Pons (tissue), 1 donor: Measurements from ENCODE around the gene EPOP.
"Not testable (repeated sequence)": the region's sequence is repeated elsewhere in the genome, so short reads cannot be mapped to it uniquely, and the experiment has no call there.

Experiments used
- DNase-seq: peaks from one replicate; pipeline ENCODE4 v3.0.0-alpha.2; 2016; ENCODE audit warnings: low spot score

Gene EPOP

DNA sequence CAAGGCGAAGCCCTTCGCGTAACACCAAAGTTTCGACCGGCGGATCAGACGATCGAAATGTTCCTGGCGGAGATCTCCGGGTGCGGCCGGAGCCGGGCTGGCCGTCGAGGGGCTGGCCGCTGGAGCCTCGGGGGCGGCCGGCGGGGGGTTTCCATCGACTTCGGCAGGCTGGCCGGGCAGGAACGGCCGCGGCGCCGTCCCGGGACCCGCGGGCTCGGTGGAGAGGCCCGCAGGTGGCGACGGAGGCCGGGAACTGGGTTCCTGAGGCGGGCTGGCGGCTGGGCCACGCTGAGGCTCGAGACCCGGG lies 1.1 kb downstream of the EPOP start:
- no peak for DNase-seq

DNA sequence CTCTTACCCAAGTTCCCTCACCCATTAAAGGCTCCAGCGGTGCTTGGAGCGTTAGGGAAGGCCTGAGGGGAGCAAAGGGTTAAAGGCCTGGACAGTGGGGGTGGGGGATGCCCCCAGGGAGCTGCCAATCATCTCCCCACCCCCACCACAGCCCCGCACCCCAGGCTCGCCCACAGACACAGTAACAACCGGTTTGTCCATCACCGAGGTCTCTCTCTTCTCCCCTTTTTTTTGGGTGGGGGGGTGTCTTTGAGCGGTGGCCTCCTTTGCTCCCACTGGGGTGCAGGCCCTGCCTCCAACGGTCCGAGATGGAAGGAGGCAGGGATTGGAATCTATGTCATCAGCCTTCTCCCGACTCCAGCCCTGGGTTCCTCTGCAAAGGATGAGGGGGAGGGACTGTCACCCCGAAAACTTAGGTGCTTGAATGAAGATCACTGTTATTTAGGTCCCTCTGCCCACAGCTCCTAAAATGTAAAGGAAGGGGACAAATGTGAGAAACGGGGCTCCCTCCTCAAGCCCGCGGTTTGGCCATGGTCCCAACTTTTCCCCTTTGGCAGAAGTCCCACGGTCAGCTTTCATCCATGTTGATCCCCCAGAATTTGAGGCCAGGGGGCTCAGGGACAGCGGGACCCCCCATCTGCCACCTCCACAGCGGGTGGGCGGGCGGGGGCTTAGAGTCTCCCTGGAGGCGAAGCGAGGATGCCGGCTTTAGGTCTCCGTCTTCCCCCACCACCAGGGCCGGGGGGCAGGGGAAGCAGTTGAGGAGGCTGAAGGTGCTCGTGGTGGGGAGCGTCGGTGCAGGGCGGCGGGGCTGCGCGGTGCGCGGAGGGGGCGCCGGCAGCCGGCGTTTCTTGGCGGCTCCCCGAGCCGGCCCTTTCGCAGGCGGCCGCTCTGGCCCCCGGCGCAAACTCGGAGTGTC lies 1.7 kb downstream of the EPOP start:
- no peak for DNase-seq

DNA sequence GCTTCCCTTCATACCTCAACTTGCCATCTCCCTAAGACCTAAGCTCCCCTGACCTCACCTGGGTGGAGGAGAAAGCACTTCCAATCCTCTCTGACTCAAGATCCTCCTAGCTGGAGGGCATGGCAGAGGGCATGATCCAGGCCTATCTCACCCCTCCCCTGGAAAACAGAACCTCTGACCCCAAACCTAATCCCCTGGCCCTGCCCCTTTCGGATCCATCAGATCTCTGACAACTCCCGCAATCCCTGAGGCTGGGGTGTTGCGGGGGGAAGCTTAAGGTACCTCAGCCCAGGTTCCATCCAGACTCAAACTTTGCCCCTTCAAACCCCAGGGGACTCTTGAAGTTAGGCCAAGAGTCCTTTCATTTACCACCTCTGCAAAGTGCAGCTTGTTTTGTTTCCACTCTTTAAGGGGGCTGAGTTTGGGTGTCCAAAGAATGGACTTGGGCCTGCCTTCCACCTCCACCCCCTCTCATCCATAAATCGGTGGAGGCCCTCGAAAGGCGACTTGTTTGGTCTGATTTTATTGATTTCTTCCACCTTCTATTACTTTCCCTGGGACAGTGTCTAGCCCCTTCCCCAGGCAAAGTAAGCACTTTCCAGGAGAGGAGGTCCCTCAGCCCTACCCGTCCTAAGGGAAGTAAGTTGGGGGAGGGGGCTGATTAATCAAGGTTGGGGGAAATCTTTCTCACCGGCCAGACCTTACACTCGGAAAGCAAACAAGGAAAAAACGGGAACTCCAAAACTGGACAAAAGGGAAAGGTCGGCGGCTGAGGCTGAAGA lies 2.6 kb downstream of the EPOP start:
- no peak for DNase-seq

DNA sequence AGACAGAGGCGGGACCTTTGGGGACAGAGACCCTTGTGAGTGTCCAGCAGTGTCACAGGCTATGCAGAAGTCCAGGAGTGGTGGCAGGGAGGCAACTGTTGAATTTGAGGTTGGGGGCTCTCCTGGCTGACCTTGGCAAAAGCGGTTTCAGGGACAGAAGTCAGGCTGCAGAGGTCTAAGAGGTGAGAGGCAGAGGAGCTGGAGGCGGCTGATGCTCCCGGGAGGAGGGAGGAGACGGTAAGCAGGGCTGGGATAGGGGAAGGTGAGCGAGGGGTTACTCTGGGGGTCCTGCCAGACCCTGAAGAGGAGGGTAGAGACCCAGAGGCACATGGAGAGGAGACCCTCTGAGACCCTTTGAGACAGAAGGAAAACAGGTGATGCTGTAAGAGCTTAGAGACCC lies 5.2 kb downstream of the EPOP start:
- DNase-seq = no peak

DNA sequence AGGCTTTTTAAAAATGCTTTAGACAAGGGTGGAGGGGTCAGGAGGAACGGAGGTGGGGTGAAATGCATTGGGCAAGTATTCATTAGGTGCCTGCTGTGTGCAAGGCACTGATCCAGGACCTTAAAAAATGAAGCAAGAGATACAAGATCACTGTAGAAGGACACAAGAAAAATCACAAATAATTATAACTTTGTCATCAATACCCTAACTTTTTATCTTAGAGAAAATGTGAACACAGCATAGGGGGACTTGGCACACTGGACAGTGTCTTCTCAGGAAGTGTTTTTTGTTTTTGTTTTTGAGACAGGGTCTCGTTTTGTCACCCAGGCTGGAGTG lies 7.0 kb downstream of the EPOP start:
- DNase-seq = no peak

DNA sequence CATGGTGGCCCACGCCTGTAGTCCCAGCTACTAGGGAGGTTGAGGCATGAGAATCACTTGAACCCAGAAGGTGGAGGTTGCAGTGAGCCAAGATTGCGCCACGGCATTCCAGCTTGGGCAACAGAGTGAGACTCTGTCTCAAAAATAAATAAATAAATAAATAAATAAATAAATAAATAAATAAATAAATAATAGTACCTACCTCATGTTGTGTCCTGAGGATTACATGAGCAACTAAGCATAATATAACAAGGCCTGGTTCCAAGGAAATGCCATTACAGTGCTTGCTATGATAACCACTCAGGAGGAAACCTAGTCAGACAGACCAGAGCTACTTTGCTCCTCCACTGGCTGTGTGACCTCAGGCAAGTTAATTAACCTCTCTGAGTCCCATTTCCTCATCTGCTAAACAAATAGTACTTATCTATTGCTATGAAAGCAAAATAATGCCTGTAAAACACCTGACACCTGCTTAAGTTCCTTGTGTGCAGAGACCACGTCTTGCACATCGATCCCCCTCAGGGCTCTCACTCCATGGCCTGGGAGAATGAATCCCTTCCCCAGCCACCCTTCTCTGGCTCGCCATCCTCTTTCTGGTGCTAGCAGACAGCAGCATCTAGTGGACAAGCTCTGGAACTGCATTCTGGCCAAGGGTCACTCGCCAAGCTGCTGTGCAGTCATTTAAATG lies 7.5 kb downstream of the EPOP start:
- DNase-seq = peak; percentile 69

DNA sequence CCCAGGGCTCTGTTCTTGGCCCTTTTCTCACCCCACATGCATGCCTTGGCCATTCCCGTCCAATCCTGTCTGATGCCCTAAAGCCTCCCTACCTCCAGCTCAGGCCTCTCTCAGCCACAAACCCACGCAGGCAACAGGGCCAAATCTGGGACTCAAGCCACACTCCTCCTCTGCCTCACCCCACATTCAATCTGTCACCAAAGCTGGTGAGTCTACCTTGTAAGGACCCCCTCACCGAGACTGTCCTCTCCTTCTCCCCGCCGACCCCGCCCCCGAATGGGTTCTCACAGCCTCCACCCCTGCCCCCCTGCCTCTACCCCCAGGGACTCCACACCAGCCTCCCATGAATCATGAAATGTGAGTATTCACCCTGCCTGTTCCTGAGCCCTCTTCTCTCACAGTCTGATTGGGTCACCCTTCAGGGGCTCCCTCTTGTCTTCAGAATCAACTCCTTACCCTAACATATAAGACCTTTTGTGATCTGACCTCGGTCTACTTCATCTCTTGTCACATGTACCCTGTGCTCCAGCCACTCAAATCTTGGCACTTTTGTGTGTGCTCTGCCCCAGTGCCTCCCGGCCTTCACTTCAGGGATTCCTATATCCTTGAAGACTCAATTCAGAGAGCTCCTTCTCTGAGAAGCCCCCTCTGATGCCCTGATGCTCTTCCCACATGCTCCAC lies 10.7 kb downstream of the EPOP start:
- DNase-seq = no peak

DNA sequence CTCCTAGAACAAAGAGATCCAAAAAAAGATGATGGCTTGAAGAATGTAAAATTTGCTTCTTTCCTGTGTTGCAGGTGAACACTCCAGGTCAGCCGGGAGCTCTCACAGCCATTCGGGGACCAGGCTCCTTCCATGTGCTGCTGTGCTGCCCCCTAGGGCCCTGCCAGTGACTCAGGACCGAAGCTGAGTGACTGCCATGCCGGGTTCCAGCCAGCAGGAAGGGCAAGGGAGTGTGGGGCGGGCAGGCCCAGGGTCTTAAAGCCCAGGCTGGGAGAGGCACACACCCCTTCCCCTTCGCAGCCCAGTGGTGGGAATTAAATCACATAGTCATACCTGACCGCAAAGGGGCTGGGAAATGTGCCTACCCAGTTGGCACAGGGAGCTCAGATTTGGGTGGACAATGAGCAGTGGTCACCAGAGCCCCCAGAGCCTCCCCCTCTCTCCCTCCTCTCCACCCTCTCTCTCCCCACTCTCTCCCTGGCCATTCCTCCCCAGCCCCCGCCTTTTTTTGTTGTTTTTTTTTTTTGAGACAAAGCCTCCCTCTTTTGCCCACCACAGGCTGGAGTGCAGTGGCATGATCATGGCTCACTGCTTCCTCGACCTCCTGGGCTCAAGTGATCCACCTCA lies 11.5 kb downstream of the EPOP start:
- DNase-seq = peak; percentile 79

DNA sequence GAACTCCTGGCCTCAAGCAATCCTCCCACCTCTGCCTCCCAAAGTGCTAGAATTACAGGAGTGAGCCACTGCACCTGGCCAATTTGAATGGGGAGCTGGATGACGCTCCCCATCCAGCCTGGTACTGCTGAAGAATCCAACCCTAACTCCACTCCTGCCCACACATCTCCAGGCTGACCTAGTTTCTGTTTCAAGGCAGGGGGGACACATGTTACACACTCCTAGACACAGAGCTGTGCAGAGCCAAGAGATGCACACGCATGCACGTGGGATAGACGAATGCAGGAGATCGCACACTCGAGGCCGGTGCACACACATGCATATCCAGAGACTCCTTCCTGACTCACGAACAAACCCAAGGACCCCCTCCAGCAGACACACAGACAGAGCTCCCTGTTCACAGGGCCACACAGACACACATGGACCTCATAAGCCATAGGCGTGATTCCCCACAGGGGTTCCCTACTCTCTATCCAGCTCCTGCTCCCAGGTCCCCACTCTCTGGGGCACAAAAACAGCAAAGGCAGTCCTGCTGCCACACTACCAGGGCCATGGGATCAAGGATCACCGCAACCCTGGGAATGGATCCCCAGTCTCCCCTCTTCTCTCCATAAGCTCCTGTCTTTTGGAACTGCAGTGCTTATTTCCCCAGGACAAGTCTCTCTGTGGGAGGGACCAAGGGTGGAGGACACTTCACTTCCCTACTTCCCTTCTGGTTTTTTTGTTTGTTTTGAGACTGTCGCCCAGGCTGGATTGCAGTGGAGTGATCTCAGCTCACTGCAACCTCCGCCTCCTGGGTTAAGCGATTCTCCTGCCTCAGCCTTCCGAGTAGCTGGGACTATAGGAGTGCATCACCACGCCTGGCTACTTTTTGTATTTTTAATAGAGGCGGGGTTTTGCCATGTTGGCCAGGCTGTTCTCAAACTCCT lies 14.4 kb downstream of the EPOP start:
- no peak for DNase-seq

DNA sequence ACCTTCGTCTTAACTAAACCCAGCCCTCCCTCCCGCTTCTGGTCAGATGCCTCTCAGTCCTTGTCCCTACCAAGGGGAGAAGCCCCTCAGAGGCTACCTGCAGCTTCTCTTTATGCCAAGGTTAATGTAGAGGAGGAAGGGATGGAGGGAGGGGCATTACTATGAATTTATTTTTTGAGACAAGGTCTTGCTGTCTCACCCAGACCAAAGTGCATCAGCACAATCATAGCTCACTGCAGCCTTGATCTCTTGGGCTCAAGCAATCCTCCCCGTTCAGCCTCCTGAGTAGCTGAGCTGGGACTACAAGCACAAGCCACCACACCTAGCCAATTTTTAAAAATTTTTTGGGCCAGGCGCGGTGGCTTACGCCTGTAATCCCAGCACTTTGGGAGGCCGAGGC lies 15.3 kb downstream of the EPOP start:
- no peak for DNase-seq

DNA sequence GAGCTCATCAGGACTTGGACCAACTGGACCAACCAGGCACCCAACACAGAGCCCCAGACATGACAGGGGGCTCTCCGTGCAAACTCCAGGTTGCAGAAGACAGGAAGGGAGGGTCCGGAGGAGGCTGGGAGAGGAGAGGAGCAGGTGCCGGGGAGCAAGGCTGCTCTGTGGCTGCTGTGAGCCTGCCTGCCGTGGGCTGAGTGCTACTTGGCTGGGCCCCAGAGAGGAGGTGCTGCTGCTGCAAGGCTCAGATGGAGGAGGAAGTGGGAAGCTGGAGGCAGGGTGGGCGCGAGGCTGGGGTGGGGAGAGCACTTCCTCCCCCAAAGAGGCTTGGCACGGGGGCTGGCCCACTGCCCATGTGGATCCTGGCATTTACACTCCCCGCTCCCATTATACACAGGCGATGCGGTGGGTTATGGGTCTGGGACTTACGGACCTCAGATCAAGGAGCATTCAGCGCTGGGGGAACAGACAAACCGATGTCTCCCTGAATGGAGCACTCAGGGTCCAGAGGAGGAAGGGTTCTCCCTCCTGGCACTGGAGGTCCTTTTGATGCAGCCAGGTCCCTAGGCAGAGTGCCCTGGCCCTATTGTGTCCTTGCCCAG lies 15.9 kb downstream of the EPOP start:
- peak; percentile 45 for DNase-seq

DNA sequence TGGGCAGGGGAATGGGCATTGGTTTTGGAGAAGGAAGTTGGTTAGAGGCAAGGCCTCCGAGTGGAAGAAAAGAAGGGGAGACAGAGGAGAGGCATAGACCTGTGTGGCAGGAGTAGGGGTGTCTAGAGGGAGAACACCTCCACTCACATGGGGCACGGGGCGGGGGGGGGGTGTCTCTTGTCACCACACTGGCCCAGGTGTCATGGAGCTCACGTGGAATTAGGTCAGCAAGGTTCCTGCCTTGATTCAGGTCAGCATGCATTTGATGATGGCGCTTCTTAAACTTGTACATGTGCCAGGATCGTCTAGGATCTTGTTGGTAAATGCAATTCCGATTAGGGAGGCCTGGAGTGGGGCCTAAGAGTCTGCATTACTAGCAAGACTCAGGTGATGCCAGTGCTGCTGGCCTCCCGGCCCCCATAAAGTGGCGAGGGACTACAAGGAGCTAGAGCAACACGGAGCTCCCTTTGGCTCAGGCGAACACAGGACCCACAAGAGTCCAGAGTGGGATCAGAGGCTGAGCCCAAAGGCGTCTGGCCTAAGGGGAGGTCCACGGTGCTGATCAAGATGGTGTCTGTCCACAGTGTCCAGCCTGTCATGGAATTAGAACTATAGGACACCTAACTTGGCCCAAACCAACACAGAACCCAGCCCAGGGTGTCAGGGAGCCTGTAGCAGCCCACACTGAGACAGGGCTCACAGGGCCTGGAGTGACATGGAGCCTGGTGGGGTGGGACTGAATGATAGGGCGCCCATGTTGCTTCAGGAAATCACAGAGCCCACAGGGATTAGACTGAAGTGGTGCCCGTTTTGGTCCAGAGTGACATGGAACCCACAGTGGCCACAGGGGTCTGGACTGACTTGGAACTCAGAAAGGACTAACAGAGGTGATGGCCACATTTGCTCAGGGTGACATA lies 16.7 kb downstream of the EPOP start:
- DNase-seq = peak; percentile 49

DNA sequence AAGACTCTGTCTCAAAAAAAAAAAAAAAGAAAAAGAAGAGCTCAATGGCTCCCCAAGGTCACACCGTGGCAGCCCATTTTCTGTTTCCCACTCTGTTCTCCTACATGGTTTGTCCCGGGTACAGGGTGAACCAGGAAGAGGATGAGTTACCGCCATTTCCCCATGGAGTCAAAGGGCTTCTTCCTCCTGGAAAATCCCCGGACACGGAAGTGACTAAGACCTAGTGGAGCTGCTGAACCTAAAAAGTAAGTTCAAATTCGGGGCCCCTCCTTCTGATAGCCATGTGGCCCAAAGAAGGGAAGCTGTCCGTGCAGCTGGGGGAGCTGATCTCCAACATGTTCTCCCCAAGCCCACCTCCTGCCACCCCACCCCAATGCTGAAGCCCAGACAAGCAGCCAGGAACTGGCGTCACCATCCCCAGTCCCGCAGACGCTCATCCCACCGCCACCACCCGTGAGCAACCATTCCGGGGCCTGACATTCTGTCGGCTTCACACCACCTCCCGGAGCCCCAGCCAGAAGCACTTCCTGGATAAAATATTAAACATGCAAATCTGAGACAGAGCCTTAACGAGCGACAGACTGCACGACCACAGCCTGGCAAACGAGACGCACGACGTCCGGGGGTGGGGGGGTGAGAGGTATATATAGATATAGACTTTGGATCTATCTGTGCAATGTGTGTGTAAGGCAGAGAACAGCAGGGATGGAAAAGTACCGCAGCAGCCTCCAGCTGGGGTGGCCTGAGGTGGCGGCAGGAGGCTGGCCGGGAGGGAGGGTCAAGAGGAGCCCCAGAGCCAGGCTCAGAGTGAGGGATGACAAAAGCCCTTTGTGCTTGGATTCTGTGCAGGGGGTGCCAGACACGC lies 17.6 kb downstream of the EPOP start:
- DNase-seq = peak; percentile 89

DNA sequence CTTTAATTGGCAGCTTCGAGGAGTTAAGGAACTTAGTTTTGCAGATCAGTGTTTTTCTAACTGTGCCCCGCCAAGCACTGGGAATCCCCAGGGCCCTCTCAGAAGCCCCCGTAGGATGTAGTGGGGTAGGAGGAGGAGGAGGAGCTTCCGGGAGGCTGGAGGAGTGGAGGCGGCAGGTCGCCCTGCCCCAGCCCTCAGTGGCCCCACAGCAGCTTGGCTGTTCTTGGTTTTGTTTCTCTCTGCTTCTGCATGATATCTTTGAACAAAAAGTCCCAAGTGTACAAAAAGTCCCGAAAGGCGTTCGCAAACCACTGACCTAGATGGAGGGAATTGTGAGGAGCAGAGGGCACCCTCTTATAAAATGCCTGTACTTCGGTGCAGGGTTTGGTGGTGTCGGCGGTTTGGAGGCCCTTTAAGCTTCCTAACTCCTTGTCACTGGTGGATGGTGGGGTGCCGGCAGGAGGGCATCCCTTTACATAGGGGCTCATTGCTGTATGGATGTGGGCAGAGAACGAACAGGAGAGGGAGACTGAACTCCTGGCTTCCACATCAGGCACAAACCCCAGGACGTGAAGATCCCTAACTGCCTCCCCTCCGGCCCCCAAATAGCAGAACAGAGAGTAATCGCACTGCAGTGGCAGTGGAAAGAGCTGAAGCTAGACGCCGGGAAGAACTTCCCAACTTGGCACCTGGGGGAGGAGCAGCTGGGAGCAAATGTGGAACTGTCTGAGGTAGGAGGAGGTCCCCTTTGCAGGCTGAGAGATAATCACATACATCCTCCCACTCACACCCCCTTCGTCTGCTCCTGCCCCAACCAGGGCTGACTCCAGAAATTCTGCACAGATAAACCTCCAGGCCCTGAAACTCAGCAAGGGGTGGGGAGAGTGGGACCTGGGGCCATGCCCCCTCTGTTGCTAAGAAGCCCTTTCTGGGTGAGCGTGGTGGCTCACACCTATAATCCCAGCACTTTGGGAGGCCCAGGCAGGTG lies 20.1 kb downstream of the EPOP start:
- DNase-seq = no peak

DNA sequence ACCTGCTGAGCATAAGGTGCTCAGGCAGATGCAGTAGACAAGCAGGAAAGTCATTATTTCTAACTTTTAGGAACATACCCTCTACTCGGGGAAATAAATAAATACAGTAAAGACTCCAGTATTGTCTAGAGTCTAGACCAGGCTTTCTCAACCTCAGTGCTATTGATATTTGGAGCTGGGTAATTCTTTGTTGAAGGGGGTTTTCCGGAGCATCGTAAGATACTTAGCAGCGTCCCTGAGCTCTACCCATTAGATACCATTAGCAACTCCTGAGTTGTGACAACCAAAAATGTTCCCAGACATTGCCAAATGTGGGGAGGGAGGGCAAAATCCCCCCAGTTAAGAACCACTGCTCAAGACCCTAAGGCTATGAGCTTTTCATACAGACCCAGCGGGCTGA lies 21.1 kb downstream of the EPOP start:
- no peak for DNase-seq

DNA sequence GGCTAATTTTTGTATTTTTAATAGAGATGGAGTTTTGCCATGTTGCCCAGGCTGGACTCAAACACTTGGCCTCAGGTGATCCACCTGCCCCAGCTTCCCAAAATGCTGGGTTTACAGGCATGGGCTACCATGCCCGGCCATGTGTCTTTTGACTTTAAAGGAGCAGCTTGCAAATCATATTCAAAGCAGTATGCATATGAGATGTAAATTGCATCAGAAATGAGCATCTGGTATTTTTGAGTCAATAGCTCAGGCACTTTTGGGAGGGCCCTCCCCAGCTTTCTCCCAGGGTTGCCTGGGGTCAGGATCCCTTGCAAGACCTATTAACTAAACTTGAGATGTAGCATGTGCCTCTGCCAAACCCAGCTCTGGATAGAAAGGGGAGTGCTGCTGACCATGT lies 21.5 kb downstream of the EPOP start:
- no peak for DNase-seq

DNA sequence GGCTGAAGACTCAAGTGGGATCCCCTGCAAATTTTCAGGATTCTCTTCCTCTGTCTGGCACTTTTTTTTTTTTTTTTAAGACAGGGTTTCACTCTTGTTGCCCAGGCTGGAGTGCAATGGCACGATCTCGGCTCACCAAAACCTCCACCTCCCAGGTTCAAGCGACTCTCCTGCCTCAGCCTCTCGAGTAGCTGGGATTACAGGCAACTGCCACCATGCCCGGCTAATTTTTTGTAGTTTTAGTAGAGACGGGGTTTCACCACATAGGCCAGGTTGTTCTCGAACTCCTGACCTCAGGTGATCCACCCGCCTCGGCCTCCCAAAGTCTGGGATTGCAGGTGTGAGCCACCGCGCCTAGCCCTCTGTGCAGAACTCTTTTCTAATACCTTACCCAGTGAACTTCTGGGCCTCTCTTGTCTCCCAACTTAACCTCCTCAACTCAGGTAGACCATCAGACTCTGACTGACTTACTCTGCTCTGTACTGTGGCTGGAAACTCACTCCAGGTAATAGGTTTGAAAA lies 24.0 kb downstream of the EPOP start:
- DNase-seq = not testable (repeated sequence)
